Astrocyte (in vitro differentiated cells and primary cell): ENCODE measurements around the gene COL2A1.

Experiments
- CTCF ChIP-seq: IDR thresholded peaks from 2 replicates; pipeline ENCODE4 v1.5.1; 2011; ENCODE audit warnings: low read depth, mild to moderate bottlenecking, inconsistent platforms, low read length, moderate library complexity; ENCODE audit not compliant: insufficient read depth
- EZH2 ChIP-seq: IDR thresholded peaks from 2 replicates; pipeline ENCODE4 v1.6.1; 2012; ENCODE audit warnings: mild to moderate bottlenecking, low read length, inconsistent platforms; ENCODE audit not compliant: insufficient read depth

GRCh38 chr12:47950856-47951468 is 53.3 kb downstream of the COL2A1 start:
- TF ChIP-seq EZH2 = no peak
- TF ChIP-seq CTCF = no peak
